ENCODE measurements around the gene MED14. TPM values are rescaled to one million over a fixed set of nuclear protein-coding genes. Genes with fewer than 3 reads are reported as not detected.

MED14 gene
- total RNA-seq, 1 donor from 2014 or later = 32.6 TPM

GRCh38 chrX:40759374-40759773 is 24.0 kb upstream of the MED14 start:
- intact Hi-C loops (cut with DNase I) = no loop called here

GRCh38 chrX:40757058-40757457 is 21.7 kb upstream of the MED14 start:
- no peaks in the 10 kb centered on the region for H3K36me3 ChIP-seq
- H3K27me3 ChIP-seq (ENCODE audit: low read depth) = no peaks in the 10 kb centered on the region
- no peak overlapping the region for H3K27ac ChIP-seq
- ATAC-seq (no peak), DNase-seq (no peak)
- intact Hi-C loops (cut with DNase I) = no loop called here
- H3K4me1 ChIP-seq = no peaks in the 10 kb centered on the region
- no peak for TF ChIP-seq CTCF (IDR thresholded peaks at IDR 0.05)
- no peak overlapping the region for H3K4me3 ChIP-seq
- no peaks in the 10 kb centered on the region for H3K9me3 ChIP-seq

More at GRCh38 chrX:40759374-40759773, 24.0 kb upstream of the MED14 start:
- no peaks in the 10 kb centered on the region for H3K27me3 ChIP-seq (ENCODE audit: low read depth)
- no peak for TF ChIP-seq CTCF (IDR thresholded peaks at IDR 0.05)
- H3K4me1 ChIP-seq = no peaks in the 10 kb centered on the region
- H3K4me3 ChIP-seq = no peak overlapping the region
- ATAC-seq = no peak
- no peaks in the 10 kb centered on the region for H3K9me3 ChIP-seq
- H3K27ac ChIP-seq = no peak overlapping the region
- DNase-seq = no peak
- no peaks in the 10 kb centered on the region for H3K36me3 ChIP-seq

GRCh38 chrX:40755291-40756249 is 20.2 kb upstream of the MED14 start:
- Histone ChIP-seq H3K27ac (no peak overlapping the region), H3K27me3 (ENCODE audit: low read depth) (no peaks in the 10 kb centered on the region), H3K9me3 (no peaks in the 10 kb centered on the region), H3K36me3 (no peaks in the 10 kb centered on the region), H3K4me1 (no peaks in the 10 kb centered on the region), H3K4me3 (no peak overlapping the region)
- TF ChIP-seq CTCF (IDR thresholded peaks at IDR 0.05) = no peak
- DNase-seq (no peak), ATAC-seq (no peak)
- intact Hi-C loops (cut with DNase I) = no loop called here

GRCh38 chrX:40749681-40750494 is 14.5 kb upstream of the MED14 start:
- Histone ChIP-seq H3K27ac (no peak overlapping the region), H3K4me1 (peaks cover 9% of the 10 kb centered on the region), H3K27me3 (ENCODE audit: low read depth) (no peaks in the 10 kb centered on the region), H3K4me3 (no peak overlapping the region), H3K9me3 (no peaks in the 10 kb centered on the region), H3K36me3 (no peaks in the 10 kb centered on the region)
- intact Hi-C loops (cut with DNase I) = no loop called here
- TF ChIP-seq CTCF (IDR thresholded peaks at IDR 0.05) = no peak
- DNase-seq (no peak), ATAC-seq (peak in 1 of 2 donors; percentile 19)

- no peaks in the 10 kb centered on the region for H3K9me3 ChIP-seq
- no peak overlapping the region for H3K4me3 ChIP-seq
- ATAC-seq = no peak
- intact Hi-C loops (cut with DNase I) = no loop called here
- no peak overlapping the region for H3K27ac ChIP-seq
- no peaks in the 10 kb centered on the region for H3K27me3 ChIP-seq (ENCODE audit: low read depth)
- no peak for DNase-seq
- peaks cover 9% of the 10 kb centered on the region for H3K4me1 ChIP-seq
- H3K36me3 ChIP-seq = no peaks in the 10 kb centered on the region
- no peak for TF ChIP-seq CTCF (IDR thresholded peaks at IDR 0.05)
Observed at GRCh38 chrX:40748977-40749376, 13.6 kb upstream of the MED14 start.

All from lower lobe of right lung (tissue), 2 donors.